ENCODE measurements around the gene RC3H1. TPM values are rescaled to one million over a fixed set of nuclear protein-coding genes. Genes with fewer than 3 reads are reported as not detected.
A peak's percentile ranks its signal among the peaks of the same experiment; 100 is the strongest.

The RC3H1 gene
- total RNA-seq, 1 experiment from 2014 or later: 9.6 TPM

GRCh38 chr1:173886746-173887611 lies 135.2 kb downstream of the RC3H1 start:
- no peak for DNase-seq (ENCODE audit: low spot score)

- DNase-seq (ENCODE audit: low spot score): no peak
Observed at GRCh38 chr1:173884701-173885100, 137.5 kb downstream of the RC3H1 start.

Small RNA genes lying within 50 kb of the gene (small RNA-seq; reads per million reads assigned to genes)
- gene RNA5SP67 (3.2 reads per million, percentile 76 among the genes with 10 or more reads in this experiment), gene RNA5SP68 (0.29 reads per million)

Other genes starting within 250 kb of the RC3H1 start
- gene DARS2, start 197.7 kb downstream of the RC3H1 start, total RNA-seq (2014; rRNA removed; shearing (Covaris generic)): 11.1 and 14.5 TPM in 2 replicates
- gene CENPL, start 197.5 kb downstream of the RC3H1 start, total RNA-seq (2014; rRNA removed; shearing (Covaris generic)): 9.9 and 13.0 TPM in 2 replicates
- 283 TPM in 2 replicates for gene GAS5, start 154.4 kb downstream of the RC3H1 start, total RNA-seq (2014; rRNA removed; shearing (Covaris generic))
- 2.0 and 2.6 TPM in 2 replicates for gene ZBTB37, start 154.0 kb downstream of the RC3H1 start, total RNA-seq (2014; rRNA removed; shearing (Covaris generic))
- not detected in 2 replicates for gene SERPINC1, start 105.0 kb downstream of the RC3H1 start, total RNA-seq (2014; rRNA removed; shearing (Covaris generic))
- 18.4 and 20.2 TPM in 2 replicates for gene RABGAP1L, start 137.2 kb upstream of the RC3H1 start, total RNA-seq (2014; rRNA removed; shearing (Covaris generic))

Measured in HT-29 (cell line).